NCI-H2227 (cell line): ENCODE data around the gene HOXC9.
A peak's percentile ranks its signal among the peaks of the same experiment; 100 is the strongest.

Experiments
- DNase-seq: peaks from one replicate; lab custom pipeline; 2025; ENCODE audit not compliant: unreplicated experiment; lab: John Stamatoyannopoulos, UW

Gene HOXC9

DNA sequence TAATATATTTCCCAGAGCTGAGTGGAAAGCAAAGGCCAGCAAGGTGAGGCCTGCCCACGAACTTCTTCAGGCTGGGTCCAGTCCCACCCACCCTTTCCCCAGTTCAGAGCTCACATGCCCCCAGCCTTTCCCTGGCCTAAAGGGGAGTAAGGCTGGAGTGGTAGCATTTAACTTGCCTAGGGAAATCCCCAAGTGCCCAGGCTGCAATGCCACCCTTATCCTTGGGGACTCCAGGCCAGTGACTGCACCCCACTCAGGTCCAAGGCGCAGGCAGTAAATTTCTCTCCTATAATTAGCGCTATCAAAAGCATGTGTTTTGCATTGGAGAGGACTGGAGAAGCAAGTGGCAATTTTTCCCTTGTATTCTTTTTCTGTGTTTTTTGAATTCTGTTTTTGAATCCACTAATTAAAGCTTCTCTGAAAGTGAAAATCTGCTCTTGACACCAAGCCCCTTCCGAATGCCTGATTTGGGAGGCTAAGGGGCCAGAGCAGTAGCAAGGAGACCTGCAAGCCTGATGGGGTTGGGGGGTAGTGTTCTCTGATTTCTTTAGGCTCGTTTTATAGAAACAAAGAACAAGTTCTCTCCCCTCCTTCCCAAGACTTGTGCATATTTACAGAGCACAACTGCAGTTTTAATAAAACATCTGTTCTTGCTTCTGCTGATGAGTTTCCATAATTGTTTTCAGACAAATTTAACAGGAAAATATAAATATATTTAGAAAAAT lies 24.8 kb downstream of the HOXC9 start:
- DNase-seq: no peak

DNA sequence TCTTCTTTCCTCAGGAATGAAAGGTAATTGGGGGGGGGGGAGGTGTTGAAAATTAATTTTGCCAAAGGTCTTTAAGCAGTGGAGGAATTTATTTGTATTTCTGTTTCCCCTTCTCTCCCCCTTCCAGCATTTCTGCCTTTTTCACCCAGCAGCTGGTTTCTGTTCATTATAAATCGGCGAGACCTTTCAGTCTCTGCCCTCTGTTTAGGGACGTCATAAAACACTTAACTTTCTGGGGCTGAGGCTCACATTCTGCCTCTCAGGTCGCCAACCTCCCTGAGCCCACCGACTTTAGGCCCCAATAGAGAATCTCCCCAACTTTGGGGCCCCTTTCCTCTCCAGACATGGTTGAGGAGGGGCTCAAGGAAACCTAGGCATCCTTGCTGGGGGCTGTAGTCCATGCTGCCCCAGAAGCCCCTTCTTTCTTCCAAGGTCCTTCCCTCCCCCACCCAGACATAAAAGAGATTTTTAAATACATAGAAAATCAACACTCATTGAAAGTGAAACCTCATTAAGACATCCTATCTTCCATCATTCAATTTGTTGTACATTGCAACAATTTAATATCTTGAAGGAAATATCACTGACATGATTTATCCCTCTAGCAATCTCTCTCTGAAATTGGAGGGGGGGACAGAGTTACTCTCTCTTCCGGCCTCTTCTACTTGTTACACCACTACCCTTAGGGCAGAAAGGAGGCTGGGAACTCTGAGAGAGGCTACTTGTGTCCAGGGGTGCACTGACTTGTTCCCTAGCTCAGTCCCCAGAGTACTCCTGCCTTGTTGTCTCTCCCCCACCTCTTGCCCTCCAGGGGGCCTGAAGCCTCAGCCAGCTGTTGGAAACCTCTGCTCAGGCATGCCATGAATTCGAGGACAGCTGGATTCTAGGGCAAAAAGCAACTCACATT lies 25.8 kb downstream of the HOXC9 start:
- DNase-seq: no peak

DNA sequence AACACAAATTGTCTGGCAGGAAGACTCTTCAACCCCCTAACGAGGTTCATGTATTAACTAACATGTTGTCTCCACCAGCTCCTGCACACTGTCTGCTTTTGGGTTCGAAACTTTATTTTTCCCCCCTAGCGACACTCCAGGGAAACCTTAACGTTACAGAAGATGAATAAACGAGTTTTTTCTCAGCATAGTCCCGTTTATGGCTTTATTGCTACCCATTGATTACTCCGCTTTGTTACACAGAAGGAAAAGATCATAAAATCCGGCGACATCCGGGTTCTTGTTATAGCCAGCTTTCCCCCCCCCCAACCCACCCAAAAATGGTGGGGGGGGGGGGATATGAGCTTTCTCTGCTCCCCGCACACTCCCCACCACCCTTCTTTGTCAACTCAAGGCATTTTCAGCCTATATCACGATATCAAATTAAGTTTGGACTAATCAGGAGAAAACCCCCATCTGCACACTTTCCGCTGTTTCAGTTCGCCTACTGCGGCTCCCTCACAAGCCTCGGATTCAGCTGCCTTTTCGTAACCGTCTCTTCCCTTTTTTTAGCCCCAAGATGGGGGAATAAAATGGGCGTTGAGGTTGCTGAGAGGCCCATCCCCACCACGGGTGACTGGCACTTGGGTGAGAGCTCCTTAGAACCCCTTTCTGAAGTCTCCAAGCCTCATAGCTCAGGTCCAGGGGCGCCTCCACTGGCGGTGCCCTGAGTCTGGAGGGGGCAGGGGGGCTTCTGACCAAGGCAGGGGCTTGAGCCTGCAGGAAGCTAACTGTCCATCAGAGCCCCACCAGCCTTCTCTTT lies 26.9 kb downstream of the HOXC9 start:
- DNase-seq: no peak

DNA sequence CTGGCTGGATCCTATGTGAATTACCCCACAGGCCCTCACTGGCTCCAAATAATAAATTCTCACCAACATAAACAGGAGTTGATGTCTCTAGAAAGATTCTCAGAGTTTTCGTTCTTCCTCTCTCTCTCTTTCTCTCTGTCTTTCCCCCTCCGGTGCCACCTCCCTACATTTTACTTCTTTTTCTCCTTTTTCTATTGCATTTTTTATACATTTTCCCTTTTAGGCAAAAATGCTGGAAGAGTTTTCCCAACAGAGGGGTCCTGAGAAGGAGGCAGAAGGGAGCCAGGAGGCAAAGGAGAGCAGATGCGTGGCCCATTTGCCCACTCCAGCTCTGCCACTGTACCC lies 27.5 kb downstream of the HOXC9 start:
- no peak for DNase-seq

DNA sequence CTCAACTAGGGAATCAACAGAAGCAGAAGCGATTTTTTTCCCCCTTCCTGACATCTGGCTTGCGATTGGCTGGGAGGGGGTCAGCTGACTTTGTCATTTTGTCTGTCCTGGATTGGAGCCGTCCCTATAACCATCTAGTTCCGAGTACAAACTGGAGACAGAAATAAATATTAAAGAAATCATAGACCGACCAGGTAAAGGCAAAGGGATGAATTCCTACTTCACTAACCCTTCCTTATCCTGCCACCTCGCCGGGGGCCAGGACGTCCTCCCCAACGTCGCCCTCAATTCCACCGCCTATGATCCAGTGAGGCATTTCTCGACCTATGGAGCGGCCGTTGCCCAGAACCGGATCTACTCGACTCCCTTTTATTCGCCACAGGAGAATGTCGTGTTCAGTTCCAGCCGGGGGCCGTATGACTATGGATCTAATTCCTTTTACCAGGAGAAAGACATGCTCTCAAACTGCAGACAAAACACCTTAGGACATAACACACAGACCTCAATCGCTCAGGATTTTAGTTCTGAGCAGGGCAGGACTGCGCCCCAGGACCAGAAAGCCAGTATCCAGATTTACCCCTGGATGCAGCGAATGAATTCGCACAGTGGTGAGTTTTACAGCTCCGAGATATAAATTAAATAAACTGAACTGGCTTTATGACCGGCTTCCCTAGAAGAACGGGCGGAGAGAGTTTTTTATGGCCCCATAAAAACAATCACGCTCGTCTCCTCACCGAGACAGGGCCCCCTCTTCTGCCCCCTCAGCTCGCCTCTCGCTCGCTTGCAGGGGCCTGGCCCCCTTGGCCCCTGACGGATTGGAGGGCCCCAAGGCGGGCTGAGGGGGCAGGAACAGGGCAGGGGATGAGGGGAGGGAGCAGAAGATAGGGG lies 28.6 kb downstream of the HOXC9 start, which contains the start of gene HOXC6:
Gene HOXC6 (plus strand): TSS at position 127 of the 888 bp plus-strand sequence. CDS start 82 bp downstream, at position 209.
- peak; percentile 37 for DNase-seq

DNA sequence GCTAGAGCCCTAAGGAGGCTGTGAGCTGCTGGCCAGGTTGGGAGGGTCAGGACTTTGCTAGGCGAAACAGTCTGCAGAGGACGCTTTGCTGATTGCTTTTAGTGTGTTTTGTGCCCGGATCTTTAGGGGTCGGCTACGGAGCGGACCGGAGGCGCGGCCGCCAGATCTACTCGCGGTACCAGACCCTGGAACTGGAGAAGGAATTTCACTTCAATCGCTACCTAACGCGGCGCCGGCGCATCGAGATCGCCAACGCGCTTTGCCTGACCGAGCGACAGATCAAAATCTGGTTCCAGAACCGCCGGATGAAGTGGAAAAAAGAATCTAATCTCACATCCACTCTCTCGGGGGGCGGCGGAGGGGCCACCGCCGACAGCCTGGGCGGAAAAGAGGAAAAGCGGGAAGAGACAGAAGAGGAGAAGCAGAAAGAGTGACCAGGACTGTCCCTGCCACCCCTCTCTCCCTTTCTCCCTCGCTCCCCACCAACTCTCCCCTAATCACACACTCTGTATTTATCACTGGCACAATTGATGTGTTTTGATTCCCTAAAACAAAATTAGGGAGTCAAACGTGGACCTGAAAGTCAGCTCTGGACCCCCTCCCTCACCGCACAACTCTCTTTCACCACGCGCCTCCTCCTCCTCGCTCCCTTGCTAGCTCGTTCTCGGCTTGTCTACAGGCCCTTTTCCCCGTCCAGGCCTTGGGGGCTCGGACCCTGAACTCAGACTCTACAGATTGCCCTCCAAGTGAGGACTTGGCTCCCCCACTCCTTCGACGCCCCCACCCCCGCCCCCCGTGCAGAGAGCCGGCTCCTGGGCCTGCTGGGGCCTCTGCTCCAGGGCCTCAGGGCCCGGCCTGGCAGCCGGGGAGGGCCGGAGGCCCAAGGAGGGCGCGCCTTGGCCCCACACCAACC lies 29.8 kb downstream of the HOXC9 start:
- DNase-seq: no peak

DNA sequence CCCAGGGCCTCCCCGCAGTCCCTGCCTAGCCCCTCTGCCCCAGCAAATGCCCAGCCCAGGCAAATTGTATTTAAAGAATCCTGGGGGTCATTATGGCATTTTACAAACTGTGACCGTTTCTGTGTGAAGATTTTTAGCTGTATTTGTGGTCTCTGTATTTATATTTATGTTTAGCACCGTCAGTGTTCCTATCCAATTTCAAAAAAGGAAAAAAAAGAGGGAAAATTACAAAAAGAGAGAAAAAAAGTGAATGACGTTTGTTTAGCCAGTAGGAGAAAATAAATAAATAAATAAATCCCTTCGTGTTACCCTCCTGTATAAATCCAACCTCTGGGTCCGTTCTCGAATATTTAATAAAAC lies 30.5 kb downstream of the HOXC9 start:
- no peak for DNase-seq

DNA sequence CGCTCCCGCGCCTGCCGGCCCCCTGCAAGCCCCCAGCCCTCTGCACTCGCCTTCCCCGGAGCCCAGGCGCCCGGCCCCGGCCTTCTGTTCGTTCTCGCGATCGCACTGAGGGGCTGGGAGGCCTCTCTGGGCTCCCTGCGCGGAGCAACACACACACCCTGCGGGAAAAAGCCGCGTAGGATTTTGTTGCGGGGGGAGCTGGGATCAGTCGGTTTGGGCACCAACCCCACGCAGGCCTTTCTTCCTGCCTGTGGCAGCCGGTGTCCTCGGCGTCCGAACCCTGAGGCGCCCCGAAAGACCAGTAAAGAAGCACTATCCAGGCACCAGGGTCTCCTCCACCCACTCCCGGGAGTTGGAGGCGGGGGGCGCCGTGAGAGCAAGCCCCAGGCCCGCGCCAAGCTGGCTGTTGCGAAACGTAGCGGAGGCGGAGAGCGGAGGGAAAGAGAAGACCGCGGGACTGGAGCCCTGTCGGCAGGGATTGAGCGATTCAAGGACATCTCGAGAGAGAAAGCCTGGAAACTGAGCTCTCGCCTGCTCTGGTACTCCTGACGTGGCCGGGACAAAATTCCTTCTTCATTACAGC lies 31.0 kb downstream of the HOXC9 start:
- no peak for DNase-seq

DNA sequence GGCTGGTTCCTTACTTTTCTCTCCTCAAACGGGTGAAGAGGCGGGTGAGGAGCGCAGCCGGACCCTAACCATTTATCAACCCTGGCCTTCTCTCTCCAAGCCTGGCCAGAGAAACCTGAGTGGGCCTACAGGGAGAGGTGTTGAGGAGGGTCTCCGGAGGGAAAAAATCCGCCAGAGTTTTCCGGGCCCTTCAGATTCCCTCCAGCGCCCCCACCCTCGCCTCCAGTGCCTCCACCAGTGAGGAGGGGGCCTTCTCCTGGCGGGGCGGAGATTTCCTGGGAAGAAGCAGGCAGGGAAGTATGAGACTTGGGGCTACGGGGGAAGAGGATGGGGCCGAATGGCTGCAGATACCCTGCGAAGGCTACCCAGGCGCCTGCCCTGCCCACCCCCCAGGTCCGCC lies 31.5 kb downstream of the HOXC9 start:
- DNase-seq: no peak

DNA sequence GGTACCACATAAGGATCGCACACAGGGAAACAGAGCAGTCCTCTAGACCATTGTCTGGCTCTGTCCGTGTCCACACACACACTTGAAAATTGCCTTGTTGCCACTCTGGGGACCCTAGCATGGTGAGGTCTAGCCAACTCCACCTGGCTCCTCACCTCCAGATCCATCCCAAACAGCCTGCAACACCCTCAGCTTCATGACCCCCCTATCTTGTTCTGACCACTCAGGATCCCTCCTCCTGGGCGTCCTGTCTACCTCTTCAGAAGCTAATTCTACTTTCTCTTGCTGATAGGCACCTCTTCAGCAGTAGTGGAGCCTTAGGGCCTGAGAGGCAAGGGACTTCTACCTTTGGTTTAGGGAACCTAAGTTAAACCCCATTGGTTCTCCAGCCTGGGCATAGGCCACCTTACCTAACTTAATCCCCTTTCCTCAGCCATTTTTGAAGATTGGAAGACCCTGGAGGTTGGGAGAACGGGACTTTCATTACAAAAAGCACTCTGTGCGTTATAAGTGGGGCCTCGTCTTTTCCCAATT lies 32.2 kb downstream of the HOXC9 start:
- DNase-seq: no peak

DNA sequence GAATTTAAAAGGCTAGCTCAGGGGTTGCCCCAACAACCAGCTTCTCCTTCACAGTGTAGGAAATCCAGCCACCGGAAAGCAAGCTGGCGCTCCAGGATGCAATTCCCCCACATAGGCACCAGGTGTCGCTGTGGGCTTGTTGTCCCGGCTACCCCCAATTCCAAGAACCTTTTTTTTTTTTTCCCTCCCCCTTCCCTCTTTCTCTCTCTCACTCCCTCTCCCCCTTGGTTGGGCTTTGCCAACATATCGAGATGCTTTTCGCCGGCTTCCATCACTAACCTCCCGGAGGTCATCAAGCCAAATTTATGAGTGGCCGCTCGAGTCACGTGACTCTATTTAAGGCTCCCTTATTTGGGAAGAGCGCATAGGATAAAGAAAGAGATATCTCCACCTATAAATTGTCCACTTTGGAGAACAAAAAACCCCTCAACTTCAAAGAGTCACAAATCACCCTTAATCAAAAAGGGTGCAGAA lies 32.7 kb downstream of the HOXC9 start, which contains the start of gene HOXC5:
Gene HOXC5 (plus strand): TSS at position 424 of the 474 bp plus-strand sequence. CDS start 73 bp downstream, outside the sequence.
- DNase-seq: peak; percentile 79

DNA sequence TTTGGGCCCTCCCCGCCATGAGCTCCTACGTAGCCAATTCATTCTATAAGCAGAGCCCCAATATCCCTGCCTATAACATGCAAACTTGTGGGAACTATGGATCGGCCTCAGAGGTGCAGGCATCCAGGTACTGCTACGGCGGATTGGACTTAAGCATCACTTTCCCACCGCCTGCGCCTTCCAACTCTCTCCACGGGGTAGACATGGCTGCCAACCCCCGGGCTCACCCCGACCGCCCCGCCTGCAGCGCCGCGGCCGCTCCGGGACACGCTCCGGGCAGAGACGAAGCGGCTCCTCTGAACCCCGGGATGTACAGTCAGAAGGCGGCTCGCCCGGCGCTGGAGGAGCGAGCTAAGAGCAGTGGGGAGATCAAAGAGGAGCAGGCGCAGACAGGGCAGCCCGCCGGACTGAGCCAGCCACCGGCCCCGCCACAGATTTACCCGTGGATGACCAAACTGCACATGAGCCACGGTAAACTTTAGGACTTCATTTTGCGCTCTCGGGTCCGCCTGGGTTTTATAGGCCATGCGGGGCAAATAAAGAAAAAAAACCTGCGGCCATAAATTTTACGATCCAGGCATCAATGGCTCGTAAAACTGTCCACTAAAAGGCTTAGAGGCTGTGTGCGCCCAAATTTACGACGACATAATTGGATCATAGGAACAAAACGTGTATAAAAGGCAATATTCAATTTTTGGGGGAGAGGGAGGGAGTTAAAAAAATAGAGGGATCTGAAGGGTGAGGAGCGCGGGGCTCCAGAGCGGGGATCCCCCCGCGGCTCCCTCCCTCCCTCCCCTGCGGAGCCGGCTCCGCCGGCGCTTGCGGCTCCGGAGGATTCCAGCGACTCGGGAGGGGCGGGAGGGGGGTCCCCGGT lies 33.4 kb downstream of the HOXC9 start:
- peak; percentile 28 for DNase-seq

DNA sequence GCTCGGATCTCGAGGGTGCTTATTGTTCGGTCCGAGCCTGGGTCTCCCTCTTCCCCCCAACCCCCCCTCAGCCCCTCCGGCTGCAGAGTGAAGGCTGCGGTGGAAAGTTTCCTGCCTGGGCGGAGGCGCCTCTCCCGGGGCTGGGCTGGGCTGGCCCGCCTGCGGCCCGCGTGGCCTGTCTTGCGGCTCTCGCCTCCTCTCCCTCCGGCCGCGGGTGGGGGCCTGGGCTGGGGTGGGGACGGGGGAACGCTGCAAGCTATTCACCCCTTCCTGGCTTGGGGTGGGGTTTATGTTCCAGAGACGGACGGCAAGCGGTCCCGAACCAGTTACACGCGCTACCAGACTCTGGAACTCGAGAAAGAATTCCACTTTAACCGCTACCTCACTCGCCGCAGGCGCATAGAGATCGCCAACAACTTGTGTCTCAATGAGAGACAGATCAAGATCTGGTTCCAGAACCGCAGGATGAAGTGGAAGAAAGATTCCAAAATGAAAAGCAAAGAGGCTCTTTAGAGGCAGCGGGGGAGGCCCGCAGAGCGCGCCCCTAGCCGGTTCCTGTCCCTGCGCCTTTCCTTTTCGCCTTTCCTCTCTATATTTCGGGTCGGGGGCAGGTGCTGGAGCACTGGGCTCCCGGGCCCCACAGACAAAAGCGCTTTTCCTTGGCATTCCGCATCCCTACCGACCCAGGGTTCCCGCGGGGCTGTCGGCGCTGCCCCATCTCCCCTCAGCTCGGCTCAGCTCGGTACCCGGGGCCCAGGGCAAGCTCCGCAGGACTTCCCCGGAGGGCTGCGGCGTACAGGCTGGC lies 34.2 kb downstream of the HOXC9 start:
- DNase-seq: no peak

DNA sequence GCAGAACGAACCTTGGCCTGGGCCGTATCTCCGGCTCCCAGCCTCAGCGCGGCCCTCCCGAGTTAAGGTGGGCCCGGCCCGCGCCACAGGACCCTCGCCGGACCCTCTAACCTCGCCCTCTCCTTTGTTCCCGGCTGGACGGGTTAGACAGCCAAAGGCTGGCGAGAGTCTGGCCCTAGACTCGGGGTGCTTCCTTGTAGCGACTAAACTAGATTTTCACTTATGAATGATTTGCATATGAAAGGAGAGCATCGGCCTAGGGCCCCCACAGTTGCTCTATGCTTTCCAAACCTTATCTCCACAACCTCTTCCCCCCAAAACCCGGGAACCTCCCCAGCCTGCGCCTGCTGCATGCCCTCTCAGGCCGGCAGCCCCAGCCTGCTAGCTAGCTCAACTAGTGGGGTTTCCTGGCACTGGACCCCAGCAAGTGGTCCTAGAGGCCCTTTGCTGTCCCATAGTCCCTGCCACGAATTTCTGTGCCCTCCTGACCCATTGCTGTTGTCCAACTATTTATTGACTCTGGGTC lies 34.9 kb downstream of the HOXC9 start:
- no peak for DNase-seq

DNA sequence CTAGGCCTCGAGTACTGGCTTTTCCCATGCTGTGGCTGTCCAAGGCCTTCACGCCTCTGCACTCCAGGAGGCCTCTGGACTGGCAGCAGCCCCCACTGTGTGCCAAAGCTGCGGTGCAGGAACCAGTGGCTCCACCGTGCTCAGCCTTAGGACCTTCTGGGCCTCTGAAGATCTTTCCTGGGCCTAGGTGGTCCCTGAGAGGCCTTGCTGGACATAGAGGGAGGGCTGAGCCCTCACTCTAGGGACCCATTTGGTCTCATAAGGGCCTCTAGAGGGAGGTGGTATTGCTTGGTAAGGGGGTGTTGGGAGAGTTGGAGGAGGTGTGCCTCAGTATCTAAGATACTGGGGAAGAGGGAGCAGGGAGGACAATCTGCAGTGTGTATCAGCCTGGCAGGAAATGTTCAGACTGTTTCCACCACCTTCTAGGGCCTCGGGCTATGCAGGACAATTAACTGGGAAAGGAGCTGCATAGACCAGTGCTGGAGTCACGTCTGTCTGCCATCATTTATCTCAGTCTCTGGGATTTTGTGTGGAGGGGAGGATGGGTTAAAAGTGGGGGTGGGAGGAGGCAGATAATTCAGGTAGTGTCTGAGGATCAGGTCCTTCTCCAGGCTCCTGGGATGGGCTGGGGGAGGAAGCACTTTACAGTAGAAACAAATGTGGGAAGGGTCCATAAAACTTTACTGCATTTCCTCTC lies 35.8 kb downstream of the HOXC9 start:
- no peak for DNase-seq
